Measurements from ENCODE around the gene GRIN3B.

The GRIN3B gene

GRCh38 chr19:1046836-1047695 is 46.8 kb downstream of the GRIN3B start:
- DNase-seq, result peak; percentile 17

GRCh38 chr19:1047696-1048147 is 47.5 kb downstream of the GRIN3B start:
- DNase-seq, result peak; percentile 13

- DNase-seq, result no peak
These were observed 48.9 kb downstream of the GRIN3B start for GRCh38 chr19:1049106-1049505.

GRCh38 chr19:1049800-1050199 is 49.6 kb downstream of the GRIN3B start:
- DNase-seq, result no peak

- no peak for DNase-seq
These were observed 51.0 kb downstream of the GRIN3B start for GRCh38 chr19:1050989-1051788.

- DNase-seq, result no peak
These were observed 51.6 kb downstream of the GRIN3B start for GRCh38 chr19:1051791-1052190.

- DNase-seq, result no peak
These were observed 52.2 kb downstream of the GRIN3B start for GRCh38 chr19:1052349-1052975.

GRCh38 chr19:1053176-1054101 is 53.2 kb downstream of the GRIN3B start:
- DNase-seq, result no peak

GRCh38 chr19:1054102-1055027 is 54.1 kb downstream of the GRIN3B start:
- DNase-seq, result no peak

- DNase-seq, result no peak
These were observed 54.8 kb downstream of the GRIN3B start for GRCh38 chr19:1055028-1055425.

GRCh38 chr19:1055886-1056620 is 55.8 kb downstream of the GRIN3B start:
- DNase-seq, result no peak

- no peak for DNase-seq
These were observed 57.1 kb downstream of the GRIN3B start for GRCh38 chr19:1057176-1057855.

GRCh38 chr19:1058112-1058511 is 57.9 kb downstream of the GRIN3B start:
- DNase-seq, result no peak
